ENCODE data around the gene KLF3.

DNA sequence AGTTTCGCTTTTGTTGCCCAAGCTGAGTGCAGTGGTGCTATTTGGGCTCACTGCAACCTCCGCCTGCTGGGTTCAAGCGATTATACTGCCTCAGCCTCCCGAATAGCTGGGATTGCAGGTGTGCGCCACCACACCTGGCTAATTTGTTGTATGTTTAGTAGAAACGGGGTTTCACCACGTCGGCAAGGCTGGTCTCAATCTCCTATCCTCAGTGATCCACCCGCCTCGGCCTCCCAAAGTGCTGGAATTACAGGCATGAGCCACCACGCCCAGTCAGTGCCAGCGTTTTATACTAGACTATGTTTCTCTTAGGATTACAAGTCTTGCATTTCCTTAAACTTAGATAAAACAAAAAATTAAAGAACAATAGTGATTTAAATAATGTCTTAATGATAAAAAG is 13.0 kb downstream of the KLF3 start:
- TF ChIP-seq, protein P1, sequence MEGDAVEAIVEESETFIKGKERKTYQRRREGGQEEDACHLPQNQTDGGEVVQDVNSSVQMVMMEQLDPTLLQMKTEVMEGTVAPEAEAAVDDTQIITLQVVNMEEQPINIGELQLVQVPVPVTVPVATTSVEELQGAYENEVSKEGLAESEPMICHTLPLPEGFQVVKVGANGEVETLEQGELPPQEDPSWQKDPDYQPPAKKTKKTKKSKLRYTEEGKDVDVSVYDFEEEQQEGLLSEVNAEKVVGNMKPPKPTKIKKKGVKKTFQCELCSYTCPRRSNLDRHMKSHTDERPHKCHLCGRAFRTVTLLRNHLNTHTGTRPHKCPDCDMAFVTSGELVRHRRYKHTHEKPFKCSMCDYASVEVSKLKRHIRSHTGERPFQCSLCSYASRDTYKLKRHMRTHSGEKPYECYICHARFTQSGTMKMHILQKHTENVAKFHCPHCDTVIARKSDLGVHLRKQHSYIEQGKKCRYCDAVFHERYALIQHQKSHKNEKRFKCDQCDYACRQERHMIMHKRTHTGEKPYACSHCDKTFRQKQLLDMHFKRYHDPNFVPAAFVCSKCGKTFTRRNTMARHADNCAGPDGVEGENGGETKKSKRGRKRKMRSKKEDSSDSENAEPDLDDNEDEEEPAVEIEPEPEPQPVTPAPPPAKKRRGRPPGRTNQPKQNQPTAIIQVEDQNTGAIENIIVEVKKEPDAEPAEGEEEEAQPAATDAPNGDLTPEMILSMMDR (IDR thresholded peaks at IDR 0.05; ENCODE audit: poor library complexity, severe bottlenecking) = no peak
- TF ChIP-seq EZH2 (IDR thresholded peaks at IDR 0.05; ENCODE audit: borderline replicate concordance, insufficient read depth, low read length, poor library complexity, severe bottlenecking) = no peak
- TF ChIP-seq, protein P2, sequence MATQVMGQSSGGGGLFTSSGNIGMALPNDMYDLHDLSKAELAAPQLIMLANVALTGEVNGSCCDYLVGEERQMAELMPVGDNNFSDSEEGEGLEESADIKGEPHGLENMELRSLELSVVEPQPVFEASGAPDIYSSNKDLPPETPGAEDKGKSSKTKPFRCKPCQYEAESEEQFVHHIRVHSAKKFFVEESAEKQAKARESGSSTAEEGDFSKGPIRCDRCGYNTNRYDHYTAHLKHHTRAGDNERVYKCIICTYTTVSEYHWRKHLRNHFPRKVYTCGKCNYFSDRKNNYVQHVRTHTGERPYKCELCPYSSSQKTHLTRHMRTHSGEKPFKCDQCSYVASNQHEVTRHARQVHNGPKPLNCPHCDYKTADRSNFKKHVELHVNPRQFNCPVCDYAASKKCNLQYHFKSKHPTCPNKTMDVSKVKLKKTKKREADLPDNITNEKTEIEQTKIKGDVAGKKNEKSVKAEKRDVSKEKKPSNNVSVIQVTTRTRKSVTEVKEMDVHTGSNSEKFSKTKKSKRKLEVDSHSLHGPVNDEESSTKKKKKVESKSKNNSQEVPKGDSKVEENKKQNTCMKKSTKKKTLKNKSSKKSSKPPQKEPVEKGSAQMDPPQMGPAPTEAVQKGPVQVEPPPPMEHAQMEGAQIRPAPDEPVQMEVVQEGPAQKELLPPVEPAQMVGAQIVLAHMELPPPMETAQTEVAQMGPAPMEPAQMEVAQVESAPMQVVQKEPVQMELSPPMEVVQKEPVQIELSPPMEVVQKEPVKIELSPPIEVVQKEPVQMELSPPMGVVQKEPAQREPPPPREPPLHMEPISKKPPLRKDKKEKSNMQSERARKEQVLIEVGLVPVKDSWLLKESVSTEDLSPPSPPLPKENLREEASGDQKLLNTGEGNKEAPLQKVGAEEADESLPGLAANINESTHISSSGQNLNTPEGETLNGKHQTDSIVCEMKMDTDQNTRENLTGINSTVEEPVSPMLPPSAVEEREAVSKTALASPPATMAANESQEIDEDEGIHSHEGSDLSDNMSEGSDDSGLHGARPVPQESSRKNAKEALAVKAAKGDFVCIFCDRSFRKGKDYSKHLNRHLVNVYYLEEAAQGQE (IDR thresholded peaks at IDR 0.05; ENCODE audit: borderline replicate concordance) = no peak
- TF ChIP-seq SMC3 (conservative IDR thresholded peaks at IDR 0.05; ENCODE audit: poor library complexity) = no peak
- no peak for TF ChIP-seq MXI1 (conservative IDR thresholded peaks at IDR 0.05; ENCODE audit: poor library complexity, severe bottlenecking)

Data from neural cell (in vitro differentiated cells).